Epidermal melanocyte (primary cell): Measurements from ENCODE around the gene PPP1R3D.
"Not testable (repeated sequence)": the region's sequence is repeated elsewhere in the genome, so short reads cannot be mapped to it uniquely, and the experiment has no call there.

ENCODE experiments used
- DNase-seq: peaks from one replicate; pipeline ENCODE4 v3.0.0; 2011; ENCODE audit warnings: low spot score; ENCODE audit not compliant: insufficient read length

Gene PPP1R3D

DNA sequence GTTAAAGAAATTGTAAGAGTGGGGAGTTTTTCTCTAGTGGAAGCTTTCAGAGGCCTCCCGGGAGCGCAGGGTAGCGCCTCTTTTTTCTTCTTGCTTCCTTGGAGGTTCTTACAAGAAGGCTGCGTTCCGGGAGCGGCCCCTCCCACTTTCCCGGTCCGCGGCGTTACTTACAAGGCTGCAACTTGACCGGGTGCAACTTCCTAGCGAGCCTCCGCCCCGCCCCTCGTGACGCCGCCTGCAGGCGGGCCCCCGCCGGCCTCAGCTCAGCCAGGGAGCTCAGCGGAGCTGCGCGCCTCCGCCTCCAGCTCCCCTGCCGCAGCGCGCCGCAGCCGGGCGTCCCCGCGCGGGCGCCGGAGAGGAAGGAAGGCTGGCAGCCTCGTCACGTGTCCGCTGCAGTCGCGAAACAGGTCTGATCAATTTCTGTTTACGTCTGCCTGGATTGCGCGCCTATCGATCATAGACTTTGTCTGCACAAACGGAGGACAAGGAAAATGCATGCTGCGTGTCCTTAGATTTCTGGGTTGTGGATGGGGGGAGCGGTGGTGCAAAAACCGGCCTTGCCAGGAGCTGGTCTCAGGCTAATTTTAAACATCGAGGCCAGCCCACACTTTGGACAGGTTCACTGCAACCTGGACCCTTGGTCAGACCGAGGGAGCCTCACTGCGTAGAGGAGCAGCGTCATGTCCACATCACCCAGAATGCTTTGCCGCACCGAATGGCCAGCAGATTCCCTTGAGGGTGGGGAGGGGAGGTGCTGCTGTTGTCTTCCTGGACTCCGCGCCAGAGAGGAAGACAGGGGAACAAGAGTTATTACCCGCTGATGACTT is at the start of gene PPP1R3D, which contains the start of gene FAM217B:
PPP1R3D (minus strand) TSS at position 177 of the 827 bp plus-strand sequence. CDS start 374 bp downstream, outside the sequence.
FAM217B (plus strand) TSS at position 261 of the 827 bp plus-strand sequence. CDS start 3,555 bp downstream, outside the sequence.
- DNase-seq: peak; percentile 98

GRCh38 chr20:59988141-59988540 is 48.0 kb upstream of the PPP1R3D start:
- no peak for DNase-seq

GRCh38 chr20:59987135-59987534 is 47.0 kb upstream of the PPP1R3D start:
- no peak for DNase-seq

DNA sequence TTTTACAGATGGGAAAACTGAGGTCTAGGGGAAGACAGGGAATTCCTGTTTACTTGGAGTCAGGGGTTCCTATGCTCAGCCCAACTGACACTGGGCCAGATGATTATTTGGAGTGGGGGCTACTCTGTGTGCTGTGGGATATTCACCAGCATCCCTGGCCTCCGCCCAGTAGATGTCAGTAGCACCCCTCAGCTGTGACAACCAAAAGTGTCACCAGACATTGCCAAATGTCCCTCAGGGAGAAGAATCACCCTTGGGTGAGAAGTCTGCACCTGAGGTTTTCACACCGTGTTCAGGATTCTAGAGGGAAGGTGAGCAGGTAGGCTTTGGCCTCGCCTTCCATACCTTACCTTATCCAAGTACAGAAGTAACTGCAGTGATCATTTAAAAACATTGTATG is 45.8 kb upstream of the PPP1R3D start:
- no peak for DNase-seq

- DNase-seq: no peak
Observed at GRCh38 chr20:59985164-59985563, 45.1 kb upstream of the PPP1R3D start.

DNA sequence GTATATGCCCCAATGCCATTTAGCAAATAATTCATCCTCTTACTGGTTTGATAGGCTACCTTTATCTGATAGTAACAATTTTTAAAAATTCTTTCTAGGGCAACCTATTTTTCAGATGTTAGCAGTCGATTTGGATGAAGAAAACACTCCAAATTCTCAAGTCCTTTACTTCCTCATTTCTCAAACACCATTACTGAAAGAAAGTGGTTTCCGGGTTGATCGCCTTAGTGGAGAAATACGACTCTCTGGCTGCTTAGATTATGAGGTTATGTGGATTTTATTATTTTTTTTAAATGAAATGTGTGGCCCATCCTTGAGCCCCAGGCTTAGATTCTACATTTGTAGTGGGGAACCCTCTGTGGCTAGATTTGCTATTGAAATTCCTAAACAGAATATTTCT is 44.4 kb upstream of the PPP1R3D start:
- DNase-seq: no peak

- no peak for DNase-seq
Observed at GRCh38 chr20:59983076-59983475, 43.0 kb upstream of the PPP1R3D start.

- DNase-seq: no peak
Observed at GRCh38 chr20:59977086-59977485, 37.0 kb upstream of the PPP1R3D start.

GRCh38 chr20:59976156-59976782 is 36.2 kb upstream of the PPP1R3D start:
- DNase-seq: no peak

- no peak for DNase-seq
Observed at GRCh38 chr20:59972037-59972801, 32.1 kb upstream of the PPP1R3D start.

DNA sequence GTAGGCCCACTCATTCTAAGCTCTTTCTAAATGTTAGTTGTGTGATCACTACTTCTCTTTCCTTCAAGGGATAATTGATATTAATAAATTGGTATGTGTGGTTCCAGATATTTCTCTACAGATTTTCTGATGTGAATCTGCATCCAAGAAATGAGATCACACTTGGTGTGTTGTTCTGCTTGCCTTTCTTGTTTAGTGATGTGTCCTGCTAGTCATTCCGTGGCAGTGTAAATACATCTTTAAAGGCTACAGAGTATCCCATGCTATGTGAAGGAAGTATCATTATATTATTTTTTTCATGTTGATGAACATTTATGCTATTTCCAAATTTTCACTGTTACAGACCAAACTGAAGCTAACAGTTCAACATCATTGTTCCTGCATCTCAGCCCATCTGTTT is 31.3 kb upstream of the PPP1R3D start:
- no peak for DNase-seq

- DNase-seq: no peak
Observed at GRCh38 chr20:59966428-59966827, 26.3 kb upstream of the PPP1R3D start.

- no peak for DNase-seq
Observed at GRCh38 chr20:59962155-59962554, 22.1 kb upstream of the PPP1R3D start.

DNA sequence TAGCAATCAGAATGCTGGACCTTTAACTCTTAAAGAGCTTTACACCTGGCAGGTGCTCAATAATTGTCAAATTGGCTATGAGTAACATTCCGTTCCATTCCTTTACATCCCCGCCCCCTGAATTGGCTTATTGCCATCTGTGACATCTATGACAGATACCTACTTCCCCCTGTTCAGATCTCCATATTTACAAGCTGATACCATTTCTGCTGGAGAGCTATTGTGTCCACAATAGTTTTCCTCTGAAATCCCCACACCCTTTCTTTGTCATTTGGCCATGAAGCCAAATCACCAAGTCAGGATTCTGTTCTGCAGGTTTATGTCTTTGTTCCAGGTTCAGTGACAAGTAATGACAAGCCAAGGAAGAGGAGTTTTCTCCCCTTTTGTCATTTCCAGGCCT is 21.3 kb upstream of the PPP1R3D start:
- no peak for DNase-seq

GRCh38 chr20:59958626-59959025 is 18.5 kb upstream of the PPP1R3D start:
- no peak for DNase-seq

- DNase-seq: no peak
Observed at GRCh38 chr20:59958123-59958522, 18.0 kb upstream of the PPP1R3D start, which contains the start of gene CDH26. TSS of gene CDH26 (plus strand) at chr20:59958423. CDS start at chr20:59958727, 304 bp downstream.

- not testable (repeated sequence) for DNase-seq
Observed at GRCh38 chr20:59957568-59957967, 17.5 kb upstream of the PPP1R3D start.

DNA sequence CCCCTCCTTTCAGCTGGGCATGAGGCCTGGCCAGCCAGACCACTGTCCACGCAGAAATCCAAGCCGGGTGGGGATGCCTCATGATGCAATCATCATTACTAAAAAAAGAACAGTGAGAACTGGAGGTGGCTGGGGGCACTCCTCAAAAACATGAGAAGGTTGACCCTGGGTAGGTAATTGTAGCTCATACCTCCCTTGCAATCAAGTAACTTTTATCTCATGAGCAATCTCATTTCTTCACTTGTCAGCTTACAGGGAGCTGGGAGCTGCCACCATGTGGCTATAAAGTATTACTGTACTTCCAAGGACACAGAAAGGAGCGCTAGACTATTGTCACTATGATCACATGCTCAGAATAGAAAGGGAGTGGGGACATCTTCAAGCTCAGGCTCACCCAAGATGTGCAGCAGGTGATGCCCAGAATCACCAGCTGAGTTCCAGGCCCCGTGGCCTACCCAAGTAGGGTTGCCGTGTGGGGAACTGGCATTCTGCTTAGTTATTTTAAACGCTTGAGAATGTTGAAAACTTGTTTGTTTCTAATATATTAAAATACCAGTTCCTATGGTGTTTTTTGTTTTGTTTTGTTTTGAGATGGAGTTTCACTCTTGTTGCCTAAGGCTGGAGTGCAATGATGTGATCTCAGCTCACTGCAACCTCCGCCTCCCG is 15.2 kb upstream of the PPP1R3D start:
- DNase-seq: no peak

GRCh38 chr20:59954718-59955117 is 14.6 kb upstream of the PPP1R3D start:
- no peak for DNase-seq

GRCh38 chr20:59949911-59950310 is 9.8 kb upstream of the PPP1R3D start:
- no peak for DNase-seq
